Keratinocyte (primary cell): ENCODE measurements around the gene AGRN. TPM values are rescaled to one million over a fixed set of nuclear protein-coding genes. Genes with fewer than 3 reads are reported as not detected.

Experiments used
- DNase-seq: peaks from one replicate; pipeline ENCODE4 v3.0.0-alpha.2; 2011; ENCODE audit warnings: low read depth, missing footprints, low spot score
- FAIRE-seq: peaks from 2 replicates; lab custom pipeline; 2011; peaks lifted over from hg19 to GRCh38; lab: Jason Lieb, UNC
- H2AFZ ChIP-seq: 2 replicates; pipeline ENCODE4 v1.6.0; 2012; ENCODE audit warnings: low read length, control low read depth, inconsistent platforms; ENCODE audit not compliant: control insufficient read depth
- H3K27ac ChIP-seq: 2 replicates; pipeline ENCODE4 v1.5.1; 2011; ENCODE audit warnings: low read length; ENCODE audit not compliant: control insufficient read depth, insufficient read depth
- H3K27me3 ChIP-seq: 3 replicates; pipeline ENCODE4 v1.6.0; 2011; ENCODE audit warnings: low read length; ENCODE audit not compliant: control insufficient read depth, insufficient read depth; ENCODE audit errors: extremely low read depth
- H3K36me3 ChIP-seq, 2 experiments: 2 replicates in 1 of 2; 3 replicates in 1 of 2; pipeline ENCODE4 v1.5.1; 2011; ENCODE audit warnings: low read length in 2 of 2, mild to moderate bottlenecking in 1 of 2; ENCODE audit not compliant: control insufficient read depth in 2 of 2, insufficient read depth in 2 of 2; ENCODE audit errors: extremely low read depth in 1 of 2
- H3K4me1 ChIP-seq: 3 replicates; pipeline ENCODE4 v1.5.1; 2011; ENCODE audit warnings: low read length; ENCODE audit not compliant: control insufficient read depth, insufficient read depth; ENCODE audit errors: extremely low read depth
- H3K4me2 ChIP-seq: 3 replicates; pipeline ENCODE4 v1.6.0; 2011; ENCODE audit warnings: low read depth, low read length; ENCODE audit not compliant: control insufficient read depth, insufficient read depth; ENCODE audit errors: extremely low read depth
- H3K4me3 ChIP-seq, 3 experiments: fragments of 200-600 bp in 1 of 3; sonication (generic) in 1 of 3; 2 replicates in 2 of 3; 3 replicates in 1 of 3; pipeline ENCODE4 v1.5.1; 2011 to 2016; ENCODE audit warnings: low read length in 3 of 3, mild to moderate bottlenecking in 3 of 3, control low read depth in 2 of 3, inconsistent platforms in 1 of 3, low read depth in 1 of 3, mixed read lengths in 1 of 3, mixed run types in 1 of 3, moderate library complexity in 1 of 3; ENCODE audit not compliant: control insufficient read depth in 2 of 3, insufficient read depth in 2 of 3; ENCODE audit errors: extremely low read depth in 1 of 3
- H3K79me2 ChIP-seq: 2 replicates; pipeline ENCODE4 v1.6.0; 2012; ENCODE audit warnings: low read length; ENCODE audit not compliant: control insufficient read depth, insufficient read depth
- H3K9ac ChIP-seq: 3 replicates; pipeline ENCODE4 v1.6.0; 2011; ENCODE audit warnings: low read length; ENCODE audit not compliant: control insufficient read depth, insufficient read depth; ENCODE audit errors: extremely low read depth
- H3K9me1 ChIP-seq: 3 replicates; pipeline ENCODE4 v1.6.0; 2011; ENCODE audit warnings: low read length; ENCODE audit not compliant: control insufficient read depth, insufficient read depth; ENCODE audit errors: extremely low read depth
- H3K9me3 ChIP-seq: 2 replicates; pipeline ENCODE4 v1.5.1; 2012; ENCODE audit warnings: low read depth, low read length; ENCODE audit not compliant: control insufficient read depth
- H4K20me1 ChIP-seq: 3 replicates; pipeline ENCODE4 v1.6.0; 2011; ENCODE audit warnings: low read length; ENCODE audit not compliant: control insufficient read depth, insufficient read depth; ENCODE audit errors: extremely low read depth
- CTCF ChIP-seq, 3 experiments: IDR thresholded peaks in 1 of 3; conservative IDR thresholded peaks in 1 of 3; optimal IDR thresholded peaks in 1 of 3; 2 replicates in 2 of 3; 3 replicates in 1 of 3; pipeline versions ENCODE3 to v1.5.1; 2011; ENCODE audit warnings: low read length in 3 of 3, mild to moderate bottlenecking in 3 of 3, moderate library complexity in 2 of 3, control low read depth in 1 of 3, inconsistent platforms in 1 of 3; ENCODE audit not compliant: insufficient read depth in 2 of 3; ENCODE audit errors: extremely low read depth in 1 of 3
- EZH2 ChIP-seq: IDR thresholded peaks from one replicate; pipeline ENCODE4 v1.6.1; 2012; ENCODE audit warnings: inconsistent platforms, mild to moderate bottlenecking, low read length, moderate library complexity
- dilution Hi-C: fragments of 300-500 bp; cut with MboI; formaldehyde crosslinking; loops from one replicate; pipeline ENCODE4 v1.7.0; 2020; ENCODE audit warnings: low sequenced_read_pairs; ENCODE audit not compliant: extremely low pct_ligation_motif_present
- polyA plus RNA-seq, 5 experiments: library from polyadenylated mRNA; depleted of rRNA in 3 of 5; stranded (reverse) in 3 of 5; stranded (forward) in 1 of 5; unstranded in 1 of 5; fragments of >200 nt; gene quantifications; 1 replicate in 1 of 5; 2 replicates in 3 of 5; 3 replicates in 1 of 5; pipeline versions ENCODE4 v1.2.1 to v1.2.3, GENCODE V29; 2011 to 2012; ENCODE audit warnings: missing spikeins in 2 of 5, low read depth in 1 of 5, low replicate concordance in 1 of 5

AGRN gene
- polyA plus RNA-seq, 1 donor (not counting 4 experiments of a cell fraction or from before 2014, with no cell fraction given): 72.4 TPM

GRCh38 chr1:979744-980072 lies 40.2 kb upstream of the AGRN start:
- DNase-seq (no peak), FAIRE-seq (no peak)
- no peaks in the 10 kb centered on the region for H3K79me2 ChIP-seq
- no peak overlapping the region for H3K4me2 ChIP-seq
- H4K20me1 ChIP-seq: no peaks in the 10 kb centered on the region
- H3K27me3 ChIP-seq: peaks cover 47% of the 10 kb centered on the region
- no peak overlapping the region for H3K9ac ChIP-seq
- no peak overlapping the region for H2AFZ ChIP-seq
- no peak overlapping the region for H3K4me3 ChIP-seq
- peaks cover 4% of the 10 kb centered on the region for H3K4me1 ChIP-seq
- no peaks in the 10 kb centered on the region for H3K36me3 ChIP-seq
- no peaks in the 10 kb centered on the region for H3K9me1 ChIP-seq
- dilution Hi-C loops: no loop called here
- no peak for TF ChIP-seq CTCF (optimal IDR thresholded peaks at IDR 0.05 in 1 of 3, IDR thresholded peaks at IDR 0.05 in 1 of 3, conservative IDR thresholded peaks at IDR 0.05 in 1 of 3; ENCODE audit: extremely low read depth in 1 of 3, insufficient read depth in 2 of 3, low read length in 3 of 3)
- no peak for TF ChIP-seq EZH2
- no peak overlapping the region for H3K27ac ChIP-seq
- H3K9me3 ChIP-seq: no peaks in the 10 kb centered on the region

- H3K4me1 ChIP-seq: peaks cover 4% of the 10 kb centered on the region
- no peak overlapping the region for H3K4me2 ChIP-seq
- no peaks in the 10 kb centered on the region for H3K36me3 ChIP-seq
- FAIRE-seq (no peak), DNase-seq (no peak)
- peaks cover 47% of the 10 kb centered on the region for H3K27me3 ChIP-seq
- no peak overlapping the region for H3K9ac ChIP-seq
- no peaks in the 10 kb centered on the region for H4K20me1 ChIP-seq
- H3K4me3 ChIP-seq: no peak overlapping the region
- no peak overlapping the region for H2AFZ ChIP-seq
- no peaks in the 10 kb centered on the region for H3K9me1 ChIP-seq
- dilution Hi-C loops: no loop called here
- no peaks in the 10 kb centered on the region for H3K79me2 ChIP-seq
- no peak overlapping the region for H3K27ac ChIP-seq
- TF ChIP-seq CTCF (optimal IDR thresholded peaks at IDR 0.05 in 1 of 3, IDR thresholded peaks at IDR 0.05 in 1 of 3, conservative IDR thresholded peaks at IDR 0.05 in 1 of 3; ENCODE audit: extremely low read depth in 1 of 3, insufficient read depth in 2 of 3, low read length in 3 of 3) (no peak), EZH2 (no peak)
- no peaks in the 10 kb centered on the region for H3K9me3 ChIP-seq
Observed at GRCh38 chr1:980137-980571, 39.8 kb upstream of the AGRN start.
